ENCODE results near the gene RAP2B.
A peak's percentile ranks its signal among the peaks of the same experiment; 100 is the strongest.
"Not testable (repeated sequence)": the region's sequence is repeated elsewhere in the genome, so short reads cannot be mapped to it uniquely, and the experiment has no call there.

RAP2B gene

DNA sequence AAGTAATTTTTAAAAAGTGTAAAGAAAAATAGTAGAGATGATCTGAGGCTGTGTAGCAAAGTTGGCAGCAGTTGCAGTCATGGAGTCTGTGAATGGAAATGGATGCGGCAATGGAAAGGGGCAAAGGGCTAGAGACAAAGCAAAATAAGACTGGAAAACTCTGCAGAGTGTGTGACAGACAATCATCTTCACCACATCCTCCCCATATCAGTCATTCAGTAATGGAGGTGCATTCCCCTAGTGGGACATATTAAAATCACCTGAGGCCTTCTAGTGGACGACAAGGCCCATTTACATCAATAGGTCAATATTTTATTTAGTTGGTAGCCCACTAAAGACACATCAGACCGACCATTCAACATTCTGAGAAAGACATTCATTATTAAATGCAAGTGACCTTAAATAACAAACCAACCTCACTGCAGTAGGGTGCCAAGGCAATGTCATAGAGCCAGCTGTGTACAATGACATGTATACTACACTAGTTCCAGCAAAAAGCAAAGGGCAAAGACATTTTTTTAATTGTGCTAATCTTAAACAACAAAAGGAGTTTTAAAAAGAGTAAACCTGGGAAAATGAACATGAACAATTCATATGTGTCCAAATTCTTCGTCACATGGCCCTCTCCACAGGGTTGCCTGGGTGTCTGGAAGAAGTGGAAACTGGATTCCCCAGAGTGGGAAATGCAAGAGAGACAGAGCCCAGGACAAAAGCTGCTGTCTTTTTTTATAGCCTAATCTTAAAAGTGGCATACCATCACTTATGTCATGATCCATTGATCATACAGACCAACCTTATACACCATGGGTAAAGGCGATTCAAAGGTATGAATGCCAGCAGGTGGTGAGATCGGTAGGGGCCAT, 15.6 kb upstream of the RAP2B start:
- no peaks in the 10 kb centered on the region for H3K36me3 Mint-ChIP-seq
- H3K27me3 Mint-ChIP-seq, result peaks cover 3% of the 10 kb centered on the region
- DNase-seq (ENCODE audit: low spot score in 2 of 2) (no peak), ATAC-seq (ENCODE audit: low read depth) (no peak)
- no peaks in the 10 kb centered on the region for H3K4me1 Mint-ChIP-seq
- H3K4me3 Mint-ChIP-seq, result no peak overlapping the region
- no peak overlapping the region for H3K27ac Mint-ChIP-seq
- H3K9me3 Mint-ChIP-seq, result peaks cover 2% of the 10 kb centered on the region

DNA sequence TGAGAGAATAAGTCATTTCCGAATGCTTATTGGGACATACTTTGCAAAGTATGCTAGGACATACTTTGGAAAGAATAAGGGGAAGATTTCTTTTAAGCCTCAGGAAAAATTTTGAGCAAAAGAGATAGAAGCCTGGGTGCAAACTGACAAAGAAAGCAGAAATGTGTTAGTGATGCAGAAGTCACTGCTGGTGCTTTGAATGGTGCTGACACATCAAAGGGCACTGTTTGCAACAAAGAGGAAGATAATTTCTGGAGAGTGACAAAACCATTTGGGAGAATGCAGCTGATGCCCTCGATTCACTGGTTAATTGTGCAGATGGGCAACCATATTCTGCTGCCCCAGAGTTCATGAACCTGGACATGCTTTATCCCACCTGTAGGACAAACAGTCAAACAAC, 11.0 kb upstream of the RAP2B start:
- Mint-ChIP-seq H3K27me3 (no peaks in the 10 kb centered on the region), H3K4me1 (no peaks in the 10 kb centered on the region), H3K27ac (no peak overlapping the region), H3K9me3 (peaks cover 2% of the 10 kb centered on the region), H3K36me3 (no peaks in the 10 kb centered on the region), H3K4me3 (no peak overlapping the region)
- no peak for ATAC-seq (ENCODE audit: low read depth)
- DNase-seq (ENCODE audit: low spot score in 2 of 2), result no peak

DNA sequence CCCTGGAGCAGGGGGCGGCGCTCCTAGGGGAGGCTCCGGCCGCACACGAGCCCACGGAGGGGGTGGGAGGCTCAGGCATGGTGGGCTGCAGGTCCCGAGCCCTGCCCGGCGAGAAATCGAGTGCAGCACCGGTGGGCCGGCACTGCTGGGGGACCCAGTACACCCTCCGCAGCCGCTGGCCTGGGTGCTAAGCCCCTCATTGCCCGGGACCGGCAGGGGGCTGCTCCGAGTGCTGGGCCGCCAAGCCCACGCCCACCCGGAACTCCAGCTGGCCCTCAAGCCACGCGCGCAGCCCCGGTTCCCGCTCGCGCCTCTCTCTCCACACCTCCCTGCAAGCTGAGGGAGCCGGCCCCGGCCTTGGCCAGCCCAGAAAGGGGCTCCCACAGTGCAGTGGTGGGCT, 6.2 kb upstream of the RAP2B start:
- H3K4me1 Mint-ChIP-seq; H3K27ac Mint-ChIP-seq; ATAC-seq (ENCODE audit: low read depth): not testable (repeated sequence)

DNA sequence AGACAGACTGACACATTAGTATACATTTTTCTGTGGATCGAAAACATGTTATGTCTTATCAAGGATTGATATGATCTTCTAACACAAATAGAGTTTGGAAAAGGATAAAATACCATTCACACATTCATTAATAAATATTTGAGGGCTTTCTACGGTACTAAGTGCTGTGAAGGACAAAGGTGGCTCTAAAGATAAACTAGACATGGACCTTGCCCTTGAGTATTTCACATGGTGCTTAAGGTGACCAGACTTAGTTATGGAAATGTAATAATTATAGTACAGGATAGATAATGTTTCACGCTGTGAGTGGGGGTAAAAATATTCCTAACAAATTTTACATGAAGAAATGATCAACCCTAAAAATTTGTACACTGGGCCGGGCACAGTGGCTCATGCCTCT, 3.8 kb upstream of the RAP2B start:
- ATAC-seq (ENCODE audit: low read depth) (no peak), DNase-seq (ENCODE audit: low spot score in 2 of 2) (no peak)
- no peaks in the 10 kb centered on the region for H3K9me3 Mint-ChIP-seq
- no peak overlapping the region for H3K27ac Mint-ChIP-seq
- no peaks in the 10 kb centered on the region for H3K27me3 Mint-ChIP-seq
- H3K36me3 Mint-ChIP-seq, result no peaks in the 10 kb centered on the region
- no peak overlapping the region for H3K4me3 Mint-ChIP-seq
- H3K4me1 Mint-ChIP-seq, result peaks cover 10% of the 10 kb centered on the region

More for the DNA sequence above, 6.2 kb upstream of the RAP2B start:
- H3K27me3 Mint-ChIP-seq; H3K4me3 Mint-ChIP-seq; DNase-seq (ENCODE audit: low spot score in 2 of 2); H3K9me3 Mint-ChIP-seq; H3K36me3 Mint-ChIP-seq: not testable (repeated sequence)

- Mint-ChIP-seq H3K36me3 (no peaks in the 10 kb centered on the region), H3K9me3 (no peaks in the 10 kb centered on the region), H3K27ac (peak overlapping the region; percentile 92), H3K4me1 (peaks cover 15% of the 10 kb centered on the region), H3K4me3 (peak overlapping the region; percentile 98), H3K27me3 (no peaks in the 10 kb centered on the region)
- ATAC-seq (ENCODE audit: low read depth) (no peak), DNase-seq (ENCODE audit: low spot score in 2 of 2) (no peak)
These were observed 2.9 kb upstream of the RAP2B start for GRCh38 chr3:153158961-153159735.

GRCh38 chr3:153159771-153160397, 2.1 kb upstream of the RAP2B start:
- Mint-ChIP-seq H3K9me3 (no peaks in the 10 kb centered on the region), H3K36me3 (no peaks in the 10 kb centered on the region), H3K27me3 (no peaks in the 10 kb centered on the region), H3K4me3 (peak overlapping the region; percentile 98), H3K27ac (peak overlapping the region; percentile 92), H3K4me1 (peaks cover 22% of the 10 kb centered on the region)
- DNase-seq (ENCODE audit: low spot score in 2 of 2), result no peak
- ATAC-seq (ENCODE audit: low read depth), result no peak

DNA sequence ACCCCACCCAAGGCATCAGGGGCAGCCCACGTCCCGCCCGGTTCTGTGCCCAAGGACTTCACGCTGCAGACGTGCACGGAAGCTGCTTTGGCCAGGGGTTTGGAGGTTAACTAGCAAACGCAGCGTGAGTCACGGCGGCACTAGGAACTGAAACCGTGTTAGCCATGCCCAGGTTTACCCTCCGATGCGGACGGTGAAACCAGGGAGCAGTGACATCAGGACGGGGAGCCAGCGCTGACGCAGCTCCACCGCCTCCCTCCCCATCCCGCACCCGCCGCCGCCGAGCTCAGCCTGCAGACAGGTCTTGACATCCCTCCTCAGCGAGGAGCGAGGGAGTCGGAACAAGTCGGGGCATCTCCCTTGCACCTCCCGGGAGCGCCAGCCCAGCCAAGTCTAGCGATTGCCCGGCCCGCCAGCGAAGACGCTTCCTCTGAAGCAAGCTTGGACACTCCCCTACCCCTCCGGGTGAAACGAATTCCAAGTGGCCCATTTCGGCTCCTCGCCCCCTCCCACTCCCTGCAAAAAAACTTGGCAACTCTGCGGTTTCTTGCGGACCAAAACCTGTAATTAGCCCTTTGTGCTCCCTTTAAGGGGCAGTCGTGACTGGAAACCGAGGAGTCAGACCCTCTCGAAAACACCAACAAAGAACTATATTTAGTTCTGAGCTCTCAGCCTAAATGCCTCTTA, 1.4 kb upstream of the RAP2B start:
- Mint-ChIP-seq H3K27me3 (no peaks in the 10 kb centered on the region), H3K27ac (peak overlapping the region; percentile 92), H3K36me3 (no peaks in the 10 kb centered on the region), H3K9me3 (no peaks in the 10 kb centered on the region), H3K4me1 (peaks cover 28% of the 10 kb centered on the region), H3K4me3 (peak overlapping the region; percentile 98)
- ATAC-seq (ENCODE audit: low read depth) (peak; percentile 47), DNase-seq (ENCODE audit: low spot score in 2 of 2) (peak; percentile 67 to 68)

- DNase-seq (ENCODE audit: low spot score in 2 of 2), result peak; percentile 66 to 85
- H3K9me3 Mint-ChIP-seq, result no peaks in the 10 kb centered on the region
These were observed 800 bp upstream of the RAP2B start for GRCh38 chr3:153161138-153161713.

DNA sequence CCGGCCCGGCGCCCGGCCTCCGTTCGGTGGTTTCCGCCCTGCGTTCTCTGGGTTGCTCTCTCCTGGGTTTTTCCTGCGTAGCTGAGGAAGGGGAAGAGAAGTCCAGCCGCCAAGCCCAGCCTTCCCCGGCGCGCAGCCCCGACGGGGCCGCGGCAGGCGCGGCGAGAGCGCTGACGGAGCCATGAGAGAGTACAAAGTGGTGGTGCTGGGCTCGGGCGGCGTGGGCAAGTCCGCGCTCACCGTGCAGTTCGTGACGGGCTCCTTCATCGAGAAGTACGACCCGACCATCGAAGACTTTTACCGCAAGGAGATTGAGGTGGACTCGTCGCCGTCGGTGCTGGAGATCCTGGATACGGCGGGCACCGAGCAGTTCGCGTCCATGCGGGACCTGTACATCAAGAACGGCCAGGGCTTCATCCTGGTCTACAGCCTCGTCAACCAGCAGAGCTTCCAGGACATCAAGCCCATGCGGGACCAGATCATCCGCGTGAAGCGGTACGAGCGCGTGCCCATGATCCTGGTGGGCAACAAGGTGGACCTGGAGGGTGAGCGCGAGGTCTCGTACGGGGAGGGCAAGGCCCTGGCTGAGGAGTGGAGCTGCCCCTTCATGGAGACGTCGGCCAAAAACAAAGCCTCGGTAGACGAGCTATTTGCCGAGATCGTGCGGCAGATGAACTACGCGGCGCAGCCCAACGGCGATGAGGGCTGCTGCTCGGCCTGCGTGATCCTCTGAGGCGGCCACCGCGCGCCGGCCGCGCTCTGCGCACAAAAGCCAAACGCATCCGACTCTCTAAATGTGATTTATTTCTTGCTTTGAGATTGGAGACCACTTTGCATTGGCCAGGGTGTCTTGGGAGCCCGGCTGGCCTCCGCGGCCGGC, 727 bp downstream of the RAP2B start:
- Mint-ChIP-seq H3K9me3 (no peaks in the 10 kb centered on the region), H3K36me3 (no peaks in the 10 kb centered on the region), H3K4me3 (peak overlapping the region; percentile 98), H3K27ac (peak overlapping the region; percentile 92), H3K27me3 (no peaks in the 10 kb centered on the region), H3K4me1 (peaks cover 43% of the 10 kb centered on the region)
- peak; percentile 25 to 47 for DNase-seq (ENCODE audit: low spot score in 2 of 2)
- ATAC-seq (ENCODE audit: low read depth), result peak; percentile 2

More at GRCh38 chr3:153161138-153161713, 800 bp upstream of the RAP2B start:
- H3K4me3 Mint-ChIP-seq, result peak overlapping the region; percentile 98
- no peaks in the 10 kb centered on the region for H3K27me3 Mint-ChIP-seq
- no peaks in the 10 kb centered on the region for H3K36me3 Mint-ChIP-seq
- peak; percentile 75 for ATAC-seq (ENCODE audit: low read depth)
- peak overlapping the region; percentile 92 for H3K27ac Mint-ChIP-seq
- peaks cover 31% of the 10 kb centered on the region for H3K4me1 Mint-ChIP-seq

DNA sequence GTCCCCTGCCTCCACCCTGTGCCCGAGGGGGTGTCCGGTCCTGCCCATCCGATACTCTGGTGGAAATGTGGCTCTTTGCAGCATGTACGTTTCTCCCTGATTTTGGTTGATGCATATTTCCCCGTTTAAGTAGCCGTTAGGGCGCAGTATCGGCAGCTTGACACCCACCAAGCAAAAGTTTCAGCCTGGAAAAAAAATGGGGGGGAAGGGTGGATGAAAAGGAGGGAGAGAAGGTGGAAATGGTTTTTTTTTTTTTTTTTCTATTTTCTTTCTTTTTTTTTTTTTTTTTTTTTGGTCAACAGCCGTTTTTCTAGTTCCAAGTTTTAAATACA, 1.3 kb downstream of the RAP2B start:
- H3K4me1 Mint-ChIP-seq, result peaks cover 43% of the 10 kb centered on the region
- H3K27ac Mint-ChIP-seq, result peak overlapping the region; percentile 92
- DNase-seq (ENCODE audit: low spot score in 2 of 2), result no peak
- peak overlapping the region; percentile 98 for H3K4me3 Mint-ChIP-seq
- H3K36me3 Mint-ChIP-seq, result no peaks in the 10 kb centered on the region
- no peak for ATAC-seq (ENCODE audit: low read depth)
- H3K9me3 Mint-ChIP-seq, result no peaks in the 10 kb centered on the region
- no peaks in the 10 kb centered on the region for H3K27me3 Mint-ChIP-seq

DNA sequence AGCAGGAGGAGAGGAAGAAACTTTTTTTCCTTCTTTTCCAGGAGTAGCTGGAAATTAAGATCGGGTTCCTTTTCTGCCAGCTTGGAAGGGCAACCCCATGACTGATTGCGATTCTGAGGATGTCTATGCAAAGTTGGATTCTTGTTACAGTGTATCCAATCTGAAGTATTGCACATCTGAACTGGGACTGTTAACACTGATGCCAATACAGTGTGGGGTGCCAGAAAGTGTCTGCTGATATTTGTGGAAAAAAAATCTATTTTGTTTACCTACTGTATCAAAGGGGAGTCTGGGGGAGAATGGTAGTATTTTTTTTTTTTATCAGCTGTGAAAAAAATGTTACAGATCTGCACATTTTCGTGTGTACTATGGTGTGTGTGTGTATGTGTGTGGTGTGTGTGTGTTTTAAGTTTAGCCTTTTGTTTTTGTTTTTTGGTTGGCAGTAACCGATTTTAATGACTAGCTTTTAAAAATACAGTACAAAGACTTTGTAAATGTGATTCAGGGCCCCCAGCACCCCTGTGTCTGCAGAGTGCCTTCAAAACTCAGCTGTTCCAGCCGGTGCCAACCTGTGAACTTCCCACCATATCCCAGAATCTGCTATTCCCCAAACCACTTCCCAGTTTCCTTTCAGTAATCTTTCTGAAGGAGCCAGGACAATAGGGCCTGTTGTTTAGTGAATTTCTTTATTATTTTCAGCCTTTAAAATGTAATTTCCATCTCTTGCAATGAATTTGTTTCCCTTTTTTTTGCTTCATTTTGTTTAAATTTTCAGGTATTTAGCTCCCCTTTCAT, 1.9 kb downstream of the RAP2B start:
- peak overlapping the region; percentile 98 for H3K4me3 Mint-ChIP-seq
- no peaks in the 10 kb centered on the region for H3K9me3 Mint-ChIP-seq
- DNase-seq (ENCODE audit: low spot score in 2 of 2) (no peak), ATAC-seq (ENCODE audit: low read depth) (no peak)
- peak overlapping the region; percentile 92 for H3K27ac Mint-ChIP-seq
- peaks cover 43% of the 10 kb centered on the region for H3K4me1 Mint-ChIP-seq
- H3K27me3 Mint-ChIP-seq, result no peaks in the 10 kb centered on the region
- no peaks in the 10 kb centered on the region for H3K36me3 Mint-ChIP-seq

DNA sequence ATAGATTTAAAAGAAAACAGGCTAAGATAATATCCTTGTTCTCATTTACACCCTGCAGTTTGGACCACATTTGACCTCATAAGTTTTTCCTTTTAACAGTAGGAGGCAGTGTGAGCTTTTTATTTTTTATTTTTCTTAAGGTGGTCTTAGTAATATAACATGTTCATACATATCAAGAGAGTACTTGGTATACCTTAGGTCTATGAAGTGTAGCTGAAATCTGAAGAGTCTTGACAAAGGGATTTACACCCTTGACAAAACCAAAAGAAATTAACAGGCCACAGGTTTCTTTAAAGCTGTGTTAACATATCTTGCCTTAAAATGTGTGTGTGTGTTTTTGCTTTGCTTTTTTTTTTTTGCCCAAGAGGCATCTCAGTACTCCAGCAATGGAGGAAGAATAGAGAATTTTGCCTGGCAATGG, 3.2 kb downstream of the RAP2B start:
- Mint-ChIP-seq H3K9me3 (no peaks in the 10 kb centered on the region), H3K4me3 (peak overlapping the region; percentile 98), H3K27ac (no peak overlapping the region), H3K27me3 (no peaks in the 10 kb centered on the region), H3K36me3 (no peaks in the 10 kb centered on the region), H3K4me1 (peaks cover 39% of the 10 kb centered on the region)
- no peak for ATAC-seq (ENCODE audit: low read depth)
- DNase-seq (ENCODE audit: low spot score in 2 of 2), result no peak
